GM18951 (cell line): ENCODE data around the gene LZTR1.
A peak's percentile ranks its signal among the peaks of the same experiment; 100 is the strongest.
"Not testable (repeated sequence)": the region's sequence is repeated elsewhere in the genome, so short reads cannot be mapped to it uniquely, and the experiment has no call there.

Source experiments
- POLR2A ChIP-seq: IDR thresholded peaks from 4 replicates; pipeline ENCODE4 v1.6.1; 2011; ENCODE audit warnings: mild to moderate bottlenecking; ENCODE audit not compliant: insufficient read length, insufficient read depth; ENCODE audit errors: extremely low read depth
- in situ Hi-C: fragments of 300-500 bp; cut with MboI; formaldehyde crosslinking; loops from one replicate; pipeline ENCODE4 v1.12.0; 2022; ENCODE audit warnings: low sequenced_read_pairs, mixed read lengths, inconsistent platforms; ENCODE audit not compliant: unreplicated experiment

LZTR1 gene

GRCh38 chr22:20981787-20982562 lies at the start of gene LZTR1:
LZTR1 (plus strand) TSS chr22:20982297; CDS start chr22:20982372, 75 bp downstream.
- in situ Hi-C loops, result no loop called here
- peak; percentile 99 for TF ChIP-seq POLR2A

- TF ChIP-seq POLR2A, result no peak
- in situ Hi-C loops, result no loop called here
These were observed 48.2 kb upstream of the LZTR1 start for GRCh38 chr22:20933910-20934309.

- in situ Hi-C loops, result not testable (repeated sequence)
These were observed 47.0 kb upstream of the LZTR1 start for GRCh38 chr22:20935049-20935448.

- in situ Hi-C loops, result not testable (repeated sequence)
These were observed 46.1 kb upstream of the LZTR1 start for GRCh38 chr22:20935780-20936539.

GRCh38 chr22:20937031-20937793 lies 44.9 kb upstream of the LZTR1 start:
- no peak for TF ChIP-seq POLR2A
- in situ Hi-C loops, result no loop called here

- in situ Hi-C loops, result no loop called here
- TF ChIP-seq POLR2A, result no peak
These were observed 44.1 kb upstream of the LZTR1 start for GRCh38 chr22:20937794-20938671.

GRCh38 chr22:20939457-20940185 lies 42.5 kb upstream of the LZTR1 start:
- in situ Hi-C loops, result not testable (repeated sequence)

- TF ChIP-seq POLR2A, result no peak
- in situ Hi-C loops, result no loop called here
These were observed 41.9 kb upstream of the LZTR1 start for GRCh38 chr22:20940186-20940651.

- in situ Hi-C loops, result no loop called here
- no peak for TF ChIP-seq POLR2A
These were observed 41.2 kb upstream of the LZTR1 start for GRCh38 chr22:20940904-20941385.

- in situ Hi-C loops, result not testable (repeated sequence)
These were observed 39.7 kb upstream of the LZTR1 start for GRCh38 chr22:20942203-20942902.

- TF ChIP-seq POLR2A, result no peak
- in situ Hi-C loops, result no loop called here
These were observed 38.8 kb upstream of the LZTR1 start for GRCh38 chr22:20943104-20943933.
